ENCODE data around the gene CDH20. TPM values are rescaled to one million over a fixed set of nuclear protein-coding genes. Genes with fewer than 3 reads are reported as not detected.
"Not testable (repeated sequence)": the region's sequence is repeated elsewhere in the genome, so short reads cannot be mapped to it uniquely, and the experiment has no call there.

The CDH20 gene
- total RNA-seq, 1 donor from 2014 or later: not detected

GRCh38 chr18:61360404-61361383 is 27.5 kb downstream of the CDH20 start:
- Mint-ChIP-seq H3K36me3 (ENCODE audit: low read depth) (peaks cover 1% of the 10 kb centered on the region), H3K4me3 (ENCODE audit: unreplicated experiment) (no peak overlapping the region), H3K27ac (ENCODE audit: unreplicated experiment) (no peak overlapping the region), H3K9me3 (ENCODE audit: low read depth) (peaks cover 2% of the 10 kb centered on the region), H3K4me1 (ENCODE audit: low read depth) (no peaks in the 10 kb centered on the region), H3K27me3 (ENCODE audit: low read depth) (peaks cover 26% of the 10 kb centered on the region)
- no peak for DNase-seq (ENCODE audit: low spot score)
- TF ChIP-seq CTCF (IDR thresholded peaks at IDR 0.05): no peak

GRCh38 chr18:61362511-61362910 is 29.3 kb downstream of the CDH20 start:
- Mint-ChIP-seq H3K4me1 (ENCODE audit: low read depth) (no peaks in the 10 kb centered on the region), H3K4me3 (ENCODE audit: unreplicated experiment) (no peak overlapping the region), H3K36me3 (ENCODE audit: low read depth) (peaks cover 1% of the 10 kb centered on the region), H3K9me3 (ENCODE audit: low read depth) (peaks cover 2% of the 10 kb centered on the region), H3K27ac (ENCODE audit: unreplicated experiment) (no peak overlapping the region), H3K27me3 (ENCODE audit: low read depth) (peaks cover 25% of the 10 kb centered on the region)
- no peak for DNase-seq (ENCODE audit: low spot score)
- no peak for TF ChIP-seq CTCF (IDR thresholded peaks at IDR 0.05)

- no peaks in the 10 kb centered on the region for H3K36me3 Mint-ChIP-seq (ENCODE audit: low read depth)
- peaks cover 2% of the 10 kb centered on the region for H3K9me3 Mint-ChIP-seq (ENCODE audit: low read depth)
- H3K4me1 Mint-ChIP-seq (ENCODE audit: low read depth): no peaks in the 10 kb centered on the region
- no peak for DNase-seq (ENCODE audit: low spot score)
- H3K27ac Mint-ChIP-seq (ENCODE audit: unreplicated experiment): no peak overlapping the region
- peaks cover 23% of the 10 kb centered on the region for H3K27me3 Mint-ChIP-seq (ENCODE audit: low read depth)
- TF ChIP-seq CTCF (IDR thresholded peaks at IDR 0.05): no peak
- no peak overlapping the region for H3K4me3 Mint-ChIP-seq (ENCODE audit: unreplicated experiment)
Measured at GRCh38 chr18:61364953-61365352, 31.7 kb downstream of the CDH20 start.

- H3K4me1 Mint-ChIP-seq (ENCODE audit: low read depth): no peaks in the 10 kb centered on the region
- TF ChIP-seq CTCF (IDR thresholded peaks at IDR 0.05): no peak
- DNase-seq (ENCODE audit: low spot score): no peak
- H3K4me3 Mint-ChIP-seq (ENCODE audit: unreplicated experiment): no peak overlapping the region
- peaks cover 2% of the 10 kb centered on the region for H3K9me3 Mint-ChIP-seq (ENCODE audit: low read depth)
- peaks cover 26% of the 10 kb centered on the region for H3K27me3 Mint-ChIP-seq (ENCODE audit: low read depth)
- H3K36me3 Mint-ChIP-seq (ENCODE audit: low read depth): no peaks in the 10 kb centered on the region
- no peak overlapping the region for H3K27ac Mint-ChIP-seq (ENCODE audit: unreplicated experiment)
Measured at GRCh38 chr18:61368001-61368400, 34.8 kb downstream of the CDH20 start.

GRCh38 chr18:61369671-61370070 is 36.4 kb downstream of the CDH20 start:
- H3K4me1 Mint-ChIP-seq (ENCODE audit: low read depth); H3K4me3 Mint-ChIP-seq (ENCODE audit: unreplicated experiment); H3K27ac Mint-ChIP-seq (ENCODE audit: unreplicated experiment): not testable (repeated sequence)

More at GRCh38 chr18:61369671-61370070, 36.4 kb downstream of the CDH20 start:
- DNase-seq (ENCODE audit: low spot score); H3K36me3 Mint-ChIP-seq (ENCODE audit: low read depth); H3K9me3 Mint-ChIP-seq (ENCODE audit: low read depth): not testable (repeated sequence)
- H3K27me3 Mint-ChIP-seq (ENCODE audit: low read depth): peaks cover 34% of the 10 kb centered on the region

Measured in chondrocyte (in vitro differentiated cells).